Measurements from ENCODE around the gene CCDC69. TPM values are rescaled to one million over a fixed set of nuclear protein-coding genes. Genes with fewer than 3 reads are reported as not detected.

The CCDC69 gene
- total and polyA plus RNA-seq, 10 of the 15 experiments (the other 5 are each of a cell fraction or from before 2014, with no cell fraction given) = 13.5 to 106 (median 70.1) TPM

GRCh38 chr5:151202381-151203139 is 21.3 kb downstream of the CCDC69 start:
- ChIA-PET SMC1A (ENCODE audit: uncharacterized antibody, unreplicated experiment) (interaction anchor here (0.8 to 2.2 kb wide), 6 partner anchors 9 to 39 kb away, joined by 3 to 9 read pairs (median 4); no protein-coding TSS in a partner anchor), RAD21 (ENCODE audit: unreplicated experiment) (interaction anchor here (0.8 to 1.8 kb wide), 6 partner anchors 11 to 121 kb away, joined by 3 to 8 read pairs (median 3); no protein-coding TSS in a partner anchor)
- H2AFZ ChIP-seq (ENCODE audit: control insufficient read depth, low read depth, low read length) = no peak overlapping the region

DNA sequence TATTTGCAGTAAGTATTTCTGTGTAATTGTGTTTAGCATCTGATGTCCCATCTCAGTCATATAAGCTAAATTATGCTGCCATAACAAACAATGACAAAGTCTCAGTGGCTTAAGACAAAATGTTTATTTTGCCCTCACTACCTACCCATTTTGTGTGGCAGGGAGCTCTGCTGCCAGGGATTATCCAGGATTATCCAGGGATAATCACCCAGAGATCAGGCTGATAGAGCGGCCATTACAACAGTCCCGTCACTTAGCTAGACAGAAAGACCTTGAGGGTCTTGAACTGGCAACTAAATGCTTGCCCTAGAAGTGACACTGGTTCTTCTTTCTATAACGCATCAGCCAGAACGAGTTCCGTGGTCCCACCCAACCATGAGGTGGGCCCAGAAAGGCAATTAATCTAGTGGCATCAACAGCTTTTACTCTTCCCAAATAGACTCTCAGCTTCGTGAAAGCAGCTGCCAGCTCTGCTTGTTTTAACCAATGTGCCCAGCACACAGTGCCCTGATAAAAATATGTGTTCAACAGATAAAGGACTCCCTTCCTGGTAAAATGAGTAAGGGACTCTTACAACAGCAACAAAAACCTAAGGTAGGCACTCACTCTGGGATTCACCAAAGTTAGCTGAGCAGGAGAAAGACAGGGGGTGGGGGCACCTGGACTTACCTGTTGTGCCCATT is 22.8 kb downstream of the CCDC69 start:
- Histone ChIP-seq H3K4me3 (no peak overlapping the region), H3K4me2 (ENCODE audit: control insufficient read depth, insufficient read depth) (no peak overlapping the region), H3K79me2 (ENCODE audit: control insufficient read depth, insufficient read depth, low read length) (no peaks in the 10 kb centered on the region), H4K20me1 (ENCODE audit: control insufficient read depth, insufficient read depth) (no peaks in the 10 kb centered on the region), H3K27ac (ENCODE audit: control insufficient read depth, insufficient read depth) (no peak overlapping the region), H3K36me3 (ENCODE audit: control insufficient read depth in 2 of 2, insufficient read depth in 2 of 2, low read length in 1 of 2) (peaks cover 6 to 26% of the 10 kb centered on the region in 2 experiments; a peak in 3 of 4 replicates), H3K4me1 (ENCODE audit: control insufficient read depth, insufficient read depth, low read length) (peaks cover 17% of the 10 kb centered on the region), H3K27me3 (replicated peaks in 1 of 2; ENCODE audit: control insufficient read depth in 2 of 2, insufficient read depth in 2 of 2, low read length in 1 of 2) (no peaks in the 10 kb centered on the region), H3K9me3 (replicated peaks; ENCODE audit: control insufficient read depth, insufficient read depth, low read length) (no peaks in the 10 kb centered on the region), H2AFZ (ENCODE audit: control insufficient read depth, low read depth, low read length) (no peak overlapping the region), H3K9ac (ENCODE audit: control insufficient read depth, insufficient read depth, low read length) (no peak overlapping the region)
- intact Hi-C loops (cut with micrococcal nuclease; ENCODE audit: unreplicated experiment) = no loop called here
- no TSS peak for BruUV-seq (replicated peaks)
- FAIRE-seq (no peak), ATAC-seq (no peak), DNase-seq (ENCODE audit: low read depth, low spot score) (no peak)
- ChIA-PET RAD21 (ENCODE audit: unreplicated experiment) (interaction anchor here (0.9 to 1.8 kb wide), 3 partner anchors 13 to 53 kb away, joined by 3 to 8 read pairs (median 3); partner anchors contain the start of gene GM2A), POLR2A (interaction anchor here (0.9 to 1.5 kb wide), 4 partner anchors 8 to 14 kb away, joined by 3 to 6 read pairs (median 4); no protein-coding TSS in a partner anchor), SMC1A (ENCODE audit: uncharacterized antibody, unreplicated experiment) (interaction anchor here (0.6 to 2.2 kb wide), 6 partner anchors 7 to 40 kb away, joined by 3 to 9 read pairs (median 3); no protein-coding TSS in a partner anchor), CTCF (interaction anchor here (1.0 to 2.9 kb wide), 2 partner anchors 12 to 36 kb away, joined by 3 to 19 read pairs; no protein-coding TSS in a partner anchor)
- 97% methylated on average over 6 of the region's 6 CpGs for WGBS (ENCODE audit: insufficient coverage, insufficient replicate concordance, low lambda C conversion rate, missing lambda C conversion rate)
- in situ Hi-C loops (cut with MboI) = no loop called here
- TF ChIP-seq RAD51 (IDR thresholded peaks at IDR 0.05) = no peak
- TF ChIP-seq, protein P1, sequence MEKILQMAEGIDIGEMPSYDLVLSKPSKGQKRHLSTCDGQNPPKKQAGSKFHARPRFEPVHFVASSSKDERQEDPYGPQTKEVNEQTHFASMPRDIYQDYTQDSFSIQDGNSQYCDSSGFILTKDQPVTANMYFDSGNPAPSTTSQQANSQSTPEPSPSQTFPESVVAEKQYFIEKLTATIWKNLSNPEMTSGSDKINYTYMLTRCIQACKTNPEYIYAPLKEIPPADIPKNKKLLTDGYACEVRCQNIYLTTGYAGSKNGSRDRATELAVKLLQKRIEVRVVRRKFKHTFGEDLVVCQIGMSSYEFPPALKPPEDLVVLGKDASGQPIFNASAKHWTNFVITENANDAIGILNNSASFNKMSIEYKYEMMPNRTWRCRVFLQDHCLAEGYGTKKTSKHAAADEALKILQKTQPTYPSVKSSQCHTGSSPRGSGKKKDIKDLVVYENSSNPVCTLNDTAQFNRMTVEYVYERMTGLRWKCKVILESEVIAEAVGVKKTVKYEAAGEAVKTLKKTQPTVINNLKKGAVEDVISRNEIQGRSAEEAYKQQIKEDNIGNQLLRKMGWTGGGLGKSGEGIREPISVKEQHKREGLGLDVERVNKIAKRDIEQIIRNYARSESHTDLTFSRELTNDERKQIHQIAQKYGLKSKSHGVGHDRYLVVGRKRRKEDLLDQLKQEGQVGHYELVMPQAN (conservative IDR thresholded peaks at IDR 0.05) = no peak
- TF ChIP-seq ZBED1 (IDR thresholded peaks at IDR 0.05; ENCODE audit: borderline replicate concordance) = no peak
- TF ChIP-seq, protein P2, sequence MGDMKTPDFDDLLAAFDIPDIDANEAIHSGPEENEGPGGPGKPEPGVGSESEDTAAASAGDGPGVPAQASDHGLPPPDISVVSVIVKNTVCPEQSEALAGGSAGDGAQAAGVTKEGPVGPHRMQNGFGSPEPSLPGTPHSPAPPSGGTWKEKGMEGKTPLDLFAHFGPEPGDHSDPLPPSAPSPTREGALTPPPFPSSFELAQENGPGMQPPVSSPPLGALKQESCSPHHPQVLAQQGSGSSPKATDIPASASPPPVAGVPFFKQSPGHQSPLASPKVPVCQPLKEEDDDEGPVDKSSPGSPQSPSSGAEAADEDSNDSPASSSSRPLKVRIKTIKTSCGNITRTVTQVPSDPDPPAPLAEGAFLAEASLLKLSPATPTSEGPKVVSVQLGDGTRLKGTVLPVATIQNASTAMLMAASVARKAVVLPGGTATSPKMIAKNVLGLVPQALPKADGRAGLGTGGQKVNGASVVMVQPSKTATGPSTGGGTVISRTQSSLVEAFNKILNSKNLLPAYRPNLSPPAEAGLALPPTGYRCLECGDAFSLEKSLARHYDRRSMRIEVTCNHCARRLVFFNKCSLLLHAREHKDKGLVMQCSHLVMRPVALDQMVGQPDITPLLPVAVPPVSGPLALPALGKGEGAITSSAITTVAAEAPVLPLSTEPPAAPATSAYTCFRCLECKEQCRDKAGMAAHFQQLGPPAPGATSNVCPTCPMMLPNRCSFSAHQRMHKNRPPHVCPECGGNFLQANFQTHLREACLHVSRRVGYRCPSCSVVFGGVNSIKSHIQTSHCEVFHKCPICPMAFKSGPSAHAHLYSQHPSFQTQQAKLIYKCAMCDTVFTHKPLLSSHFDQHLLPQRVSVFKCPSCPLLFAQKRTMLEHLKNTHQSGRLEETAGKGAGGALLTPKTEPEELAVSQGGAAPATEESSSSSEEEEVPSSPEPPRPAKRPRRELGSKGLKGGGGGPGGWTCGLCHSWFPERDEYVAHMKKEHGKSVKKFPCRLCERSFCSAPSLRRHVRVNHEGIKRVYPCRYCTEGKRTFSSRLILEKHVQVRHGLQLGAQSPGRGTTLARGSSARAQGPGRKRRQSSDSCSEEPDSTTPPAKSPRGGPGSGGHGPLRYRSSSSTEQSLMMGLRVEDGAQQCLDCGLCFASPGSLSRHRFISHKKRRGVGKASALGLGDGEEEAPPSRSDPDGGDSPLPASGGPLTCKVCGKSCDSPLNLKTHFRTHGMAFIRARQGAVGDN (IDR thresholded peaks at IDR 0.05) = no peak
- no peak for TF ChIP-seq KLF5 (IDR thresholded peaks at IDR 0.05; ENCODE audit: partially characterized antibody)
- no peak for TF ChIP-seq SIX5 (IDR thresholded peaks at IDR 0.05; ENCODE audit: low read depth, low read length, severe bottlenecking)

More at GRCh38 chr5:151202381-151203139, 21.3 kb downstream of the CCDC69 start:
- in situ Hi-C loops (cut with MboI) (no loop called here), intact Hi-C loops (cut with micrococcal nuclease; ENCODE audit: unreplicated experiment) (no loop called here)
- Histone ChIP-seq H3K4me1 (ENCODE audit: control insufficient read depth, insufficient read depth, low read length) (peaks cover 5% of the 10 kb centered on the region), H3K79me2 (ENCODE audit: control insufficient read depth, insufficient read depth, low read length) (no peaks in the 10 kb centered on the region), H3K36me3 (ENCODE audit: control insufficient read depth in 2 of 2, insufficient read depth in 2 of 2, low read length in 1 of 2) (peaks cover 6 to 26% of the 10 kb centered on the region in 2 experiments; a peak in 3 of 4 replicates), H3K9ac (ENCODE audit: control insufficient read depth, insufficient read depth, low read length) (no peak overlapping the region), H3K27me3 (replicated peaks in 1 of 2; ENCODE audit: control insufficient read depth in 2 of 2, insufficient read depth in 2 of 2, low read length in 1 of 2) (no peaks in the 10 kb centered on the region), H3K27ac (ENCODE audit: control insufficient read depth, insufficient read depth) (no peak overlapping the region), H3K9me3 (replicated peaks; ENCODE audit: control insufficient read depth, insufficient read depth, low read length) (no peaks in the 10 kb centered on the region), H4K20me1 (ENCODE audit: control insufficient read depth, insufficient read depth) (no peaks in the 10 kb centered on the region), H3K4me3 (no peak overlapping the region), H3K4me2 (ENCODE audit: control insufficient read depth, insufficient read depth) (no peak overlapping the region)
- ChIA-PET POLR2A (interaction anchor here (0.6 to 1.7 kb wide), 4 partner anchors 9 to 81 kb away, joined by 3 to 5 read pairs (median 5); partner anchors contain the start of gene CCDC69), CTCF (interaction anchor here (1.3 to 2.9 kb wide), 2 partner anchors 10 to 38 kb away, joined by 3 to 19 read pairs; no protein-coding TSS in a partner anchor)
- peak; percentile 71 for ATAC-seq
- FAIRE-seq = no peak
- DNase-seq (ENCODE audit: low read depth, low spot score) = no peak
- TF ChIP-seq YBX1 (IDR thresholded peaks at IDR 0.05) (no peak), HDGF (IDR thresholded peaks at IDR 0.05) (no peak), NFXL1 (IDR thresholded peaks at IDR 0.05; ENCODE audit: borderline replicate concordance) (no peak), SMAD5 (IDR thresholded peaks at IDR 0.05; ENCODE audit: low read depth) (no peak)
- BruUV-seq (replicated peaks) = no TSS peak
- 34% methylated on average over 5 of the region's 5 CpGs for WGBS (ENCODE audit: insufficient coverage, insufficient replicate concordance, low lambda C conversion rate, missing lambda C conversion rate)

Data from GM12878 (cell line).